Measurements from ENCODE around the gene OGDH.
A peak's percentile ranks its signal among the peaks of the same experiment; 100 is the strongest.
"Not testable (repeated sequence)": the region's sequence is repeated elsewhere in the genome, so short reads cannot be mapped to it uniquely, and the experiment has no call there.

The OGDH gene

GRCh38 chr7:44709945-44710596 lies 103.6 kb downstream of the OGDH start:
- no peak for DNase-seq

DNA sequence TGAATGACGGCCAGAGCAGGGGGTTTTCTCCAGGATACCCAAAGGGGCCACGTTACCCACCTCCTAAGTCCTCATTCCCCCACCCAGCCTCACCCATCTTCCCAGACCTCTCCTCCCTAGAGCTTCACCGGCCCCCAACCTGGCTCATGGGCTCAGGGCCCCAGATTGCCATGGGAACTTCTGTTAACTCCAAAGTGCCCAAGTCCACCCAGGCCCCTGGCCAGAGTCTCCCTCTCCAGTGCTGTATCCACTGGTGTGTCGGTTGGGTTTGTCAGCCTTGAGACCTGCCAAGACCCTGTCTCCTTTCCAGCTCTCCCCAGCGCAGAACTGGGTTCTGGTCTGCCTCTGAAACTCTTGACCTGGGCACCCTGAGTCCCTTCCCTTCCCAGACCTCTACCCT lies 105.1 kb downstream of the OGDH start:
- no peak for DNase-seq

DNA sequence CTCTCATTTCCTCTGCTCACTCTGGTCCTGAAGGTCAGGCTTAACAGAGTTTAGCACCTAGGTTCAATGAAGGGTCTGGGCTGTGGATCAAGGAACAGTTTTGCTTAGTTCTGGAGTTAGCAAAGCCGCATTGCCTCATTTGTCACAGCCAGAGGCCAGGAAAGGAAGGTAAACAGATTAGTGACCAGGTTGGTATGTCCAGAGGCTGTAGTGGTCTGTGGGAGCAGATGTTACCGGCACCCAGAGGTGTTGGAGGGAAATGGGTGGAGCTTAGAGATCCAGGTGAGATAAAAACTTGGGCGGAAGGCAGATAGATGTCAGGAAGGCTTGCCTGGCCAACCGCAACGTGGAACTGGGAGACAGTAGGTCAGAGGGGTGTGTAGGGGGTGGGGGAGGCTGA lies 105.6 kb downstream of the OGDH start:
- no peak for DNase-seq

DNA sequence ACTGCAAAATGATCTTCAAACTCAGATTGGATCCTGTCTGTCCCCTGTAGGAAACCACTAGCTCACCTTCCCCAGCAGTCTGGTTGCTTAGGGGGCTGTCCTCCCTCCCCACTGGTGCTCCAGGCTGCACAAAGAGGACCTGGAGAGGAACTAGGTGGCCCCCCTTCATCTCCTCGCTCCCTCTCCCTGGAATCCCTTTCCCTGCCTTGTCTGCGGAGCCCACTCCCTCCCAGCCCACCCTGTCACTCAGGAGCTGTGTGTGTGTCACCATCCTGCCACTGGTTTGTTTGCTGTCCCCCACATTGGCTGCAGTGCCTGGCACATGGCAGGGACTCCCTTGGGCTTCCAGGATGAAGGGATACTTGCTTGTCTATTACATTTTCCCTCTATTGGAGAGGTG lies 106.7 kb downstream of the OGDH start:
- no peak for DNase-seq

- no peak for DNase-seq
These were observed 107.4 kb downstream of the OGDH start for GRCh38 chr7:44713680-44714335.

DNA sequence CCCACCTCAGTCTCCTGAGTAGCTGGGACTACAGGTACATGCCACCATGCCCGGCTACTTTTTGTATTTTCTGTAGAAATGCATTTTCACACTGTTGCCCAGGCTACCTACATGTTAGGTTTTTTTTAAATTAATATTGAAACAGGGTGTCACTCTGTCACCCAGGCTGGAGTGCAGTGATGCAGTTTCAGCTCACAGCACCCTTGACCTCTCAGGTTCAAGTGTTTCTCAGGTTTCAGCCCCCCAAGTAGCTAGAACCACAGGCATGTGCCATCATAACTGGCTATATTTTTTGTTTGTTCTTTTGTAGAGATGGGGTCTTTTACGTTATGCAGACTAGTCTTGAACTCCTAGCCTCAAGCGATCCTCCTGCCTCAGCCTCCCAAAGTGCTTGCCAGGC lies 109.8 kb downstream of the OGDH start:
- no peak for DNase-seq

DNA sequence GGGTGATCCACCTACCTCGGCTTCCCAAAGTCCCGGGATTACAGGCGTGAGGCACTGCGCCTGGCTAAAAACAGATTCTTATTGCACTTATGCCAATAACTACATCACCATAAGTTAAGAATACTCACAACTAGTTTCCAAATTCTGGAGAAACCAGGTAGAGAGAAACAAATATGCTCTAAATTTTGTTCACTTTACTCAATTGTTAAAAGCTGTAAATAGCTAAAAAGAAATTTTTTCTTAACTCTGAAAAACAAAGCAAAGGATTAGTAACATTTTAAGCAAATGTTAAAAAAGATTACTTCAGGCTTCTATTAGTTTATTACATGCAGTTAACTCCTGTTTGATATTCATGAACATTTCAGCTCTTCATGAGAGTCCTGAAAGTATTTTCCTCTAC lies 113.9 kb downstream of the OGDH start:
- no peak for DNase-seq

DNA sequence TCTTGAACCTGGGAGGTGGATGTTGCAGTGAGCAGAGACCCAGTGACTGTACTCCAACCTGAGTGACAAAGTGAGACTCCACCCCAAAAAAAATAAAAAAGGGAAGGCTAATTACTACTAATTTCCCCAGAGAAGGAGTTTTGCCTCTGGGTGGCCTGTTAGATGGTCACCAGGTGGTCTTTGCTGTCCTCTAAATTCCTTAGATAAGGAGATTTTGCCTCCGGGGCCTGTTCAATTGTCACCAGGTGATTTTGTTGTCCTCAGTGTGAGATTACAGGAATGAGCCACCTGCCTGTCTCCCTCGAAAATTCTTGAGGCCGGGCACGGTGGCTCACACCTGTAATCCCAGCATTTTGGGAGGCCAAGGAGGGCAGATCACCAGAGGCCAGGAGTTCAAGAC lies 117.8 kb downstream of the OGDH start:
- no peak for DNase-seq

DNA sequence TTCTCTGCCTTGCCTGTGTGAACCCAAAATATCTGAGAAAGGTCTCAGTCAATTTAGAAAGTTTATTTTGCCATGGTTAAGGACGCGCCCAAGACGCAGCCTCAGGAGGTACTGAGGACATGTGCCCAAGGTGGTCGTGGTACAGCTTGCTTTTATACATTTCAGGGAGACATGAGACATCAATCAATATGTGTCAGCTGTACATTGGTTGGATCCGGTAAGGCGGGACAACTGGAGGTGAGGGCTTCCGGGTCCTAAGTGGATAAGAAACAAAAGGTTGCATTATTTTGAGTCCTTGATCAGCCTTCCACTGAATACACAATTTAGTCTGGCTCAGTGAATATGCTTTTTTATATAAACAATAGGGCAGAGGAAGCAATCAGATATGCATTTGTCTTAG lies 119.8 kb downstream of the OGDH start:
- not testable (repeated sequence) for DNase-seq

DNA sequence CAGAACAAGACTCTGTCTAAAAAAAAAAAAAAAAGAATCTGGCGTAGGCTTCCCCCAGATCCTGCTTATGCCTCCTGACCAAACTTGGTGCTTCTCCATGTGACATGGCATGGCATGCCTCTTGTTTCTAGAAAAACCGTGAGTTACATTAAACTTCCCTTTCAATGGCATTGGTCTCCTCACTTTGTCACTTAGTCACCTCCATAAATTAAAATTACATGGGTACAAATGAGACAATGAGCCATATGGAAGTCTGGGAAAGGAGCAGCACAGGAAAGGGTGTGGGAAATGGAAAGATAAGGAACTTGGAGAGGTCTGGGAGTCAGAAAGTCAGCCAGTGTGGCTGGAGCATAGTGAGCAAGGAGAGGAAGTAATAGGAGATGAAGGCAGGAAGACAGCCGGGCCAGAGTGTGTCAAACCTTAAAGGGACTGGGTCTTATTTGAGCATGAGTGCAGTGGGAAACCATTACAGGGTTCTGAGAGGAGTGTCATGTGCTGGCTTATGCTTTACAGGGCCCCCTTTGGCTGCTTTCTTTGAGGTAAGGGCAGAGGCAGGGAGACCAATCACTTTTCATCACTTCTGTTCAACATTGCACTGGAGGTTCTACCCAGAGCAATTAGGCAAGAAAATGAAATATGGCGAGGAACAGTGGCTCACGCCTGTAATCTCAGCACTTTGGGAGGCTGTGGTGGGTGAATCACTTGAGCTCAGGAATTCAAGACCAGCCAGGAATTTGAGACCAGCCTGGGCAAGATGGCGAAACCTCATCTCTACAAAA lies 120.9 kb downstream of the OGDH start:
- no peak for DNase-seq

DNA sequence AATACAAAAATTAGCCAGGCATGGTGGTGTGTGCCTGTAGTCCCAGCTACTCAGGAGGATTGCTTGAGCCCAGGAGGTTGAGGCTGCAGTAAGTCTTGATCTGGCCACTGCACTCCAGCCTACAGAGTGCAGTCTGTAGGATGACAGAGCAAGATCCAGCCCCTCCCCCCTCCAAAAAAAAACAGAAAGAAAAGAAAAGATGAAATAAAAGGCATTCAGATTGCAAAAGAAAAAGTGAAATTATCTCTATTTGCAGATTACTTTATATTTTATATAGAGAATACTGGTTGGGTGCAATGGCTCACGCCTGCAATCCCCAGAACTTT lies 121.5 kb downstream of the OGDH start:
- DNase-seq = no peak

DNA sequence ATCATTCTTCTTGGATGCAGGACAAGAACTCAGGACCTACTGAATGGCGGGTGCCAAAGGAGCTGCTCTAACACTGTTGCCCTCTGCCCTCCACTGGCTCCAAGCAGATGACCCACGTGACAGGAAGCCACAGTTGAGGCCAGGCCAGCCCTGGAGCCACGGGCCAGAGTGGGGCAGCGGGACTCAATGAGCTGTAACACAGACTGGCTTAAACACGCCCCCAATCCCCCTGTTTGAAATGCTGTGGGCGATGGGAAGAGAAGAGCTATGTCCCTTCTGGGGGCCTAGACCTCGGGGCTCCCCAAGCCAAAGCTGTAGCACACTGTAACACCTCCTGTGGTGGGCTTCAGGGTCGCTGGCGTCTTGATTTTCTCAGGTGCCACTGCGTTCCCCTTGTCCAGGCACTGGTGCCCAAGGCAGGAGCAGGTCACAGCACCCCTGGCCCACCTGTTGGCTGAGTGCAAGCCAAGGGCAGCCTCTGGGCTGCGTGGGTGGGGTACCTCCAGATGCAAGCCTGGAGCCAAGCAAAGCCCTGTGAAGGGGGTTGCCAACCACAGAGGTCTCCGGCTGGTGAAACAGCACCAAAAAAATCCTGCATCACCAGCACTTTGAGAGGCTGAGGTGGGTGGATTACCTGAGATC lies 123.6 kb downstream of the OGDH start:
- no peak for DNase-seq

- DNase-seq = not testable (repeated sequence)
These were observed 126.5 kb downstream of the OGDH start for GRCh38 chr7:44732971-44733370.

- DNase-seq = no peak
These were observed 127.5 kb downstream of the OGDH start for GRCh38 chr7:44733708-44734481.

DNA sequence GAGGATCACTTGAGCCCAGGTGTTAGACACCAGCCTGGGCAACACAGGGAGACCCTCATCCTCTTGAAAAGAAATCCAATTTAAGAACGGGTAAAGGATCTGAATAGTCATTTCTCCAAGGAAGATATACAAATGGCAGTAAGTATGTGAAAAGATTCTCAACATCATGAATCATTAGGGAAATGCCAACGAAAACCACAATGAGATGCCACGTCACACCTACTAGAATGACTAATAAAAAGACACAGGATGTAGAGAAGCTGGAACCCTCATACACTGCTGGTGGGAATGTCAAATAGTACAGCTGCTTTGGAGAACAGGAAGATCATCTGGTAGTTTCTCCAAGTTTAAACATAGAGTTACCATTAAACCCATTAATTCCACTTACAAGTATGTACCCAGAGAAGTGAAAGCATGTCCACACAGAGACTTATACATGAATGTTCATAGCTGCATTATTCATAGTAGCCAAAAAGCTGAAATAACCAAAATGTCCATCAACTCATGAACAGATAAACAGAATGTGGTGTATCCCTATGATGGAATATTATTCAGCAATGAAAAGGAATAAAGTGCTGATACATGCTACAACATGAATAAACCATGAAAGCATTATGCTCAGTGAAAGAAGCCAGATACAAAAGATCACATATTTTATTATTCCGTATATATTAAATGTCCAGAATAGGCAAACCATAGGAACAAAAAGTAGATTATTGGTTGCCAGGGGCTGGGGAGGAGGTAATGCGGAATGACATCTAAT lies 129.2 kb downstream of the OGDH start:
- peak; percentile 16 to 19 for DNase-seq

DNA sequence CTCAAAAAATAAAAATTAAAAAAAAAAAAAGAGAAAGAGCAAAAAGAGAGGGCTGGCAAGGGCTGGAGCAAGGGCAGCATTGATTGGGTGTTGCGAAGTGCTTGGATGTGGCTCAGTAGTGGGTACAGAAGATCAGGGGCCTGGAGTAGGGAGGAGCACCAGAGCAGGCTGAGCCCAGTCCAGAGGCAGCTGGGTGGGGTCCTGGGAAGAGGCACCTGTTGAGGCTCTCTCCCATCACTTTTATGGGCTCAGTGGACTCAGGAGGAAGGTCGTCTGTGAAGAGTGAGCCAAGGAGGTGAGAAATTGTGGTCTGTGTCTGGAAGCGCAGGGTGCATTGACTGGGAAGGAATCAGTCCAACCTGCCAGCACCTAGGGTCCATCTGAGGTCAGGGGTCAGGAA lies 130.5 kb downstream of the OGDH start:
- no peak for DNase-seq

GRCh38 chr7:44738051-44738723 lies 131.8 kb downstream of the OGDH start:
- no peak for DNase-seq

DNA sequence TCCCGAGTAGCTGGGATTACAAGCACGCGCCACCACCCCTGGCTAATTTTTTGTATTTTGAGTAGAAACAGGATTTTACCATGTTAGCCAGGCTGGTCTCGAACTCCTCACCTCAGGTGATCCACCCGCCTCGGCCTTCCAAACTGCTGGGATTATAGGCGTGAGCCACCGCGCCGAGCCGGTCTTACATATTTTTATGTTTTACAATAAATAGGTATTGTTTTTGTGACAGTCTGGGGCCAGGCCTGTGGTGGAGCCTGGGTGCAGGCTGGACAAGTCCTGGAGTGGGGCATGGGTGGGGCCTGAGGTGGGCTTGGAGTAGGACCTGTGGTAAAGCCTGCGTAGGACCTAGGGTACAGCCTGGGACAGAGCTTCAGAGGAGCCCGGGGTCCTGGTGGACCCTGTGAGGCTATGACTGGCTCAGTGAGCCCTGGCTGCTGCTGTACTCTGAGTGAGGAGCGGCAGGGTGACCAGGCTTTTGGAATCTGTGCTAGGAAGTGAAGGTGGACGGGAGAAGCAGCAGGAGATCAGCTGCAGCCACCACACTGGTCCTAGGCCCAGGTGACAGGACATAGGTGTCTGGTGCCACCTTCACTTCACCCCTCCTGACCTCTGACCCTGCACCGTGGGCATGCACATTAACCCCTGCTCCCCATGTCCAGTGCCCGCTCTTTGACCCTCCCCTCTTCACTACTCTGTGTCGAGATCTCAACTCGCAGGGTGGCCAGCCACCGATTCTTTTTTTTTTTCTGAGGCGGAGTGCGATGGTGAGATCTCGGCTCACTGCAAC lies 132.6 kb downstream of the OGDH start:
- no peak for DNase-seq

DNA sequence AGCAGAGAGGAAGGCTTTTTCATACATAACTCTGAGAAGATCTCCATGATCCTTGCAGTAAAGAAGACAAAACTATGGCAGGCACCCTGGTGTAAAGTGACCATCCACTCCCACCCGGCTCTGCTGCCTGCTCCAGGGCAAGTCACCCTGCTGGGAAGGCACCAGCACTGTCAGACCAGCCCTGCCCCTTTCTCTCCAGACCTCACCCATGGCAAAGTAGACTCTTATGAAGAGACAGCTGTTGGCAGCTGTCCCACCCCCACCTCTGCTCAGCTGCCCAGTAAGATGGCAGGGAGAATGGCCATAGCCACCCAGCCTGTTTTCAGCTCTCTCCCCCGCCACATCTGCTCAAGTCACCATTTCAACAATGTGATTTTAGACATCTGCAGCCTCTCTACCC lies 133.6 kb downstream of the OGDH start:
- DNase-seq = no peak

- no peak for DNase-seq
These were observed 137.3 kb downstream of the OGDH start for GRCh38 chr7:44743750-44744149.
